Measurements from ENCODE around the gene GLRX. TPM values are rescaled to one million over a fixed set of nuclear protein-coding genes. Genes with fewer than 3 reads are reported as not detected.
A peak's percentile ranks its signal among the peaks of the same experiment; 100 is the strongest.
"Not testable (repeated sequence)": the region's sequence is repeated elsewhere in the genome, so short reads cannot be mapped to it uniquely, and the experiment has no call there.

Gene GLRX
- total RNA-seq, 1 donor from 2014 or later, result 88.4 TPM

- Histone ChIP-seq H3K9me3 (no peaks in the 10 kb centered on the region), H3K27me3 (no peaks in the 10 kb centered on the region), H3K27ac (peak overlapping the region; percentile 32), H3K4me3 (no peak overlapping the region), H3K4me1 (peaks cover 56% of the 10 kb centered on the region), H3K36me3 (peaks cover 35% of the 10 kb centered on the region)
- peak; percentile 53 for ATAC-seq
- no peak for TF ChIP-seq CTCF (IDR thresholded peaks at IDR 0.05)
- DNase-seq, result no peak
- intact Hi-C loops (cut with DNase I), result no loop called here
Observed at GRCh38 chr5:95812074-95812471, 10.5 kb downstream of the GLRX start.

- H3K27me3 ChIP-seq; ATAC-seq; DNase-seq; H3K9me3 ChIP-seq; H3K4me3 ChIP-seq; intact Hi-C loops (cut with DNase I): not testable (repeated sequence)
- Histone ChIP-seq H3K4me1 (peaks cover 52% of the 10 kb centered on the region), H3K27ac (peak overlapping the region; percentile 32), H3K36me3 (peaks cover 35% of the 10 kb centered on the region)
Observed at GRCh38 chr5:95811461-95812073, 11.0 kb downstream of the GLRX start.

- H3K4me3 ChIP-seq; intact Hi-C loops (cut with DNase I); H3K27me3 ChIP-seq; H3K9me3 ChIP-seq; DNase-seq; H3K27ac ChIP-seq; ATAC-seq: not testable (repeated sequence)
- peaks cover 52% of the 10 kb centered on the region for H3K4me1 ChIP-seq
- H3K36me3 ChIP-seq, result peaks cover 30% of the 10 kb centered on the region
Observed at GRCh38 chr5:95811126-95811423, 11.5 kb downstream of the GLRX start.

- Histone ChIP-seq H3K36me3 (peaks cover 25% of the 10 kb centered on the region), H3K4me1 (peaks cover 52% of the 10 kb centered on the region), H3K27me3 (no peaks in the 10 kb centered on the region), H3K9me3 (no peaks in the 10 kb centered on the region), H3K4me3 (no peak overlapping the region), H3K27ac (peak overlapping the region; percentile 51)
- intact Hi-C loops (cut with DNase I), result no loop called here
- no peak for TF ChIP-seq CTCF (IDR thresholded peaks at IDR 0.05)
- ATAC-seq (no peak), DNase-seq (no peak)
Observed at GRCh38 chr5:95810305-95811125, 12.0 kb downstream of the GLRX start.

- Histone ChIP-seq H3K27ac (peak overlapping the region; percentile 40), H3K36me3 (peaks cover 14% of the 10 kb centered on the region), H3K4me3 (no peak overlapping the region), H3K4me1 (peaks cover 52% of the 10 kb centered on the region), H3K27me3 (no peaks in the 10 kb centered on the region), H3K9me3 (no peaks in the 10 kb centered on the region)
- TF ChIP-seq CTCF (IDR thresholded peaks at IDR 0.05), result no peak
- no peak for ATAC-seq
- no peak for DNase-seq
- intact Hi-C loops (cut with DNase I), result no loop called here
Observed at GRCh38 chr5:95809414-95809960, 13.0 kb downstream of the GLRX start.

- Histone ChIP-seq H3K36me3 (peaks cover 8% of the 10 kb centered on the region), H3K27ac (peak overlapping the region; percentile 48), H3K27me3 (no peaks in the 10 kb centered on the region), H3K9me3 (no peaks in the 10 kb centered on the region), H3K4me3 (no peak overlapping the region), H3K4me1 (peaks cover 52% of the 10 kb centered on the region)
- DNase-seq (no peak), ATAC-seq (peak; percentile 93)
- intact Hi-C loops (cut with DNase I), result no loop called here
- TF ChIP-seq CTCF (IDR thresholded peaks at IDR 0.05), result no peak
Observed at GRCh38 chr5:95808686-95809413, 13.7 kb downstream of the GLRX start.

Measured in upper lobe of right lung (tissue), 1 donor.